K562 (cell line): ENCODE results near the gene HEY2.

Experiments
- CTCF ChIP-seq, 3 experiments: IDR thresholded peaks in 2 of 3; conservative IDR thresholded peaks in 1 of 3; 2 replicates each; pipeline ENCODE4 v1.5.1; 2011 to 2012; ENCODE audit warnings: low read length in 3 of 3, mild to moderate bottlenecking in 3 of 3, control low read depth in 2 of 3, improper control_type of control experiment in 1 of 3, inconsistent platforms in 1 of 3, low read depth in 1 of 3, mixed read lengths in 1 of 3, moderate library complexity in 1 of 3; ENCODE audit not compliant: insufficient read depth in 2 of 3
- ESRRA ChIP-seq: fragments of 450-650 bp; IDR thresholded peaks from 2 replicates; pipeline ENCODE4 v1.6.1; 2014; ENCODE audit warnings: low read depth, mild to moderate bottlenecking, moderate library complexity, borderline replicate concordance
- EZH2 ChIP-seq: IDR thresholded peaks from 2 replicates; pipeline ENCODE4 v1.6.1; 2012; ENCODE audit warnings: low read depth, mild to moderate bottlenecking, inconsistent platforms, low read length, borderline replicate concordance
- ID3 ChIP-seq, 2 experiments: fragments of 250-450 bp in 1 of 2; fragments of 450-650 bp in 1 of 2; sonication (Bioruptor Pico) in 1 of 2; IDR thresholded peaks; 2 replicates each; pipeline versions ENCODE4 v1.6.1 to v1.8.0; 2016 to 2021; ENCODE audit warnings: mild to moderate bottlenecking in 2 of 2, moderate library complexity in 2 of 2, missing compliant biosample characterization in 1 of 2, missing genetic modification characterization in 1 of 2
- JUN ChIP-seq, 2 experiments: sonication (generic) in 1 of 2; formaldehyde crosslinking in 1 of 2; IDR thresholded peaks; 2 replicates each; pipeline versions ENCODE4 v1.6.1 to v1.8.0; 2012 to 2022; ENCODE audit warnings: borderline replicate concordance in 2 of 2, mild to moderate bottlenecking in 2 of 2, improper control_type of control experiment in 1 of 2, low read depth in 1 of 2, low read length in 1 of 2, missing genetic modification reagents in 1 of 2
- PATZ1 ChIP-seq: fragments of 250-450 bp; sonication (Bioruptor Pico); IDR thresholded peaks from 2 replicates; pipeline ENCODE4 v1.5.0; 2020; ENCODE audit warnings: mild to moderate bottlenecking, borderline replicate concordance
- POLR2A ChIP-seq: fragments of 450-650 bp; conservative IDR thresholded peaks from 2 replicates; pipeline ENCODE4 v1.6.1; 2016
- SPI1 ChIP-seq: IDR thresholded peaks from 2 replicates; pipeline ENCODE4 v1.6.1; 2011; ENCODE audit warnings: low read depth, low read length, control low read depth, borderline replicate concordance
- ZBTB43 ChIP-seq: sonication (generic); formaldehyde crosslinking; IDR thresholded peaks from 2 replicates; pipeline ENCODE4 v1.8.0; 2023; ENCODE audit warnings: mild to moderate bottlenecking, missing genetic modification reagents

GRCh38 chr6:125806813-125807212, 57.4 kb downstream of the HEY2 start:
- TF ChIP-seq EZH2 (no peak), ZBTB43 (CRISPR knock-in tag) (no peak), PATZ1 (CRISPR knock-in tag) (no peak), SPI1 (no peak), JUN (IDR thresholded peaks at IDR 0.05; ENCODE audit: borderline replicate concordance, low read depth, low read length) (no peak), JUN (CRISPR knock-in tag; IDR thresholded peaks at IDR 0.05; ENCODE audit: borderline replicate concordance) (no peak), ESRRA (no peak), ID3 (CRISPR knock-in tag; IDR thresholded peaks at IDR 0.05) (no peak), ID3 (tag; IDR thresholded peaks at IDR 0.05) (no peak), POLR2A (no peak), CTCF (IDR thresholded peaks at IDR 0.05 in 2 of 3, conservative IDR thresholded peaks at IDR 0.05 in 1 of 3; ENCODE audit: insufficient read depth in 2 of 3, low read depth in 1 of 3, low read length in 3 of 3) (no peak)
